WTC11 (cell line): ENCODE data around the gene MCM3AP. TPM values are rescaled to one million over a fixed set of nuclear protein-coding genes. Genes with fewer than 3 reads are reported as not detected.
"Not testable (repeated sequence)": the region's sequence is repeated elsewhere in the genome, so short reads cannot be mapped to it uniquely, and the experiment has no call there.

Experiments used
- ATAC-seq: fragments of 200-7000 bp; cut with Tn5 transposase; 2 replicates; pipeline ENCODE4 v1.10.0; 2021; ENCODE audit warnings: mild to moderate bottlenecking, moderate library complexity
- CTCF ChIA-PET: fragments of 300-600 bp; sonication (Branson Sonifier 250); formaldehyde crosslinking; loops from one replicate; lab custom pipeline; 2021; ENCODE audit warnings: antibody characterized with exemption; lab: Charles Lee
- POLR2A ChIA-PET: fragments of 350-600 bp; sonication (Branson Sonifier 250); formaldehyde crosslinking; loops from one replicate; lab custom pipeline; 2021; ENCODE audit warnings: antibody characterized with exemption; lab: Charles Lee
- DNase-seq: peaks from one replicate; pipeline ENCODE4 v3.0.0; 2021; ENCODE audit warnings: low spot score
- H3K27ac Mint-ChIP-seq: 2 replicates; pipeline ENCODE4 v1.8.0; 2021; ENCODE audit warnings: mixed read lengths
- H3K27me3 Mint-ChIP-seq: 2 replicates; pipeline ENCODE4 v1.8.0; 2021; ENCODE audit warnings: low read depth, mild to moderate bottlenecking, moderate library complexity, mixed read lengths
- H3K36me3 Mint-ChIP-seq: 2 replicates; pipeline ENCODE4 v1.8.0; 2021; ENCODE audit warnings: mixed read lengths
- H3K4me1 Mint-ChIP-seq: 2 replicates; pipeline ENCODE4 v1.8.0; 2022; ENCODE audit warnings: mixed read lengths
- H3K4me3 Mint-ChIP-seq: 2 replicates; pipeline ENCODE4 v1.8.0; 2021; ENCODE audit warnings: mild to moderate bottlenecking, moderate library complexity, mixed read lengths
- H3K9me3 Mint-ChIP-seq: 2 replicates; pipeline ENCODE4 v1.8.0; 2021; ENCODE audit warnings: mixed read lengths
- ARID4B ChIP-seq: sonication (generic); formaldehyde crosslinking; IDR thresholded peaks from 2 replicates; pipeline ENCODE4 v1.8.0; 2023; ENCODE audit warnings: missing genetic modification reagents, mild to moderate bottlenecking, borderline replicate concordance
- ATF3 ChIP-seq: sonication (generic); formaldehyde crosslinking; conservative IDR thresholded peaks from 2 replicates; pipeline ENCODE4 v1.8.1; 2022; ENCODE audit warnings: mild to moderate bottlenecking, missing genetic modification reagents
- CDX4 ChIP-seq: fragments of 250-450 bp; sonication (Bioruptor Pico); IDR thresholded peaks from 2 replicates; pipeline ENCODE4 v1.9.0; 2021; ENCODE audit warnings: moderate library complexity, mild to moderate bottlenecking, inconsistent platforms, borderline replicate concordance
- CREB1 ChIP-seq: sonication (generic); formaldehyde crosslinking; IDR thresholded peaks from 2 replicates; pipeline ENCODE4 v1.8.0; 2023; ENCODE audit warnings: mild to moderate bottlenecking, missing genetic modification reagents
- EMX1 ChIP-seq: fragments of 250-450 bp; sonication (Bioruptor Pico); IDR thresholded peaks from 2 replicates; pipeline ENCODE4 v1.8.0; 2021; ENCODE audit warnings: mild to moderate bottlenecking
- ERG ChIP-seq: fragments of 250-450 bp; sonication (Bioruptor Pico); IDR thresholded peaks from 2 replicates; pipeline ENCODE4 v1.8.0; 2021; ENCODE audit warnings: mild to moderate bottlenecking
- FOXP1 ChIP-seq: sonication (generic); formaldehyde crosslinking; IDR thresholded peaks from 2 replicates; pipeline ENCODE4 v1.8.0; 2022; ENCODE audit warnings: missing genetic modification reagents, mild to moderate bottlenecking, moderate library complexity, borderline replicate concordance
- GTF2I ChIP-seq: fragments of 250-450 bp; sonication (Bioruptor Pico); conservative IDR thresholded peaks from 2 replicates; pipeline ENCODE4 v1.4.0; 2021; ENCODE audit warnings: mild to moderate bottlenecking
- HMGA2 ChIP-seq: fragments of 250-450 bp; sonication (Bioruptor Pico); IDR thresholded peaks from 2 replicates; pipeline ENCODE4 v1.4.0; 2021; ENCODE audit warnings: mild to moderate bottlenecking, moderate library complexity
- MAX ChIP-seq: sonication (generic); formaldehyde crosslinking; IDR thresholded peaks from 2 replicates; pipeline ENCODE4 v1.8.0; 2022; ENCODE audit warnings: mild to moderate bottlenecking, missing genetic modification reagents
- MLX ChIP-seq: sonication (generic); formaldehyde crosslinking; IDR thresholded peaks from 2 replicates; pipeline ENCODE4 v1.8.1; 2023; ENCODE audit warnings: mild to moderate bottlenecking, missing genetic modification reagents, moderate library complexity
- NR1H2 ChIP-seq: sonication (generic); formaldehyde crosslinking; IDR thresholded peaks from 2 replicates; pipeline ENCODE4 v1.9.0; 2021; ENCODE audit warnings: mild to moderate bottlenecking, moderate library complexity, missing genetic modification reagents
- NR2C2 ChIP-seq: sonication (generic); formaldehyde crosslinking; IDR thresholded peaks from 2 replicates; pipeline ENCODE4 v1.8.0; 2022; ENCODE audit warnings: mild to moderate bottlenecking, missing genetic modification reagents
- TCF7 ChIP-seq: sonication (generic); formaldehyde crosslinking; IDR thresholded peaks from 2 replicates; pipeline ENCODE4 v1.8.0; 2022; ENCODE audit warnings: mild to moderate bottlenecking, low read depth, missing genetic modification reagents, moderate library complexity
- TEAD1 ChIP-seq: sonication (generic); formaldehyde crosslinking; IDR thresholded peaks from 2 replicates; pipeline ENCODE4 v1.8.0; 2022; ENCODE audit warnings: mild to moderate bottlenecking, missing genetic modification reagents
- USF1 ChIP-seq: sonication (generic); formaldehyde crosslinking; IDR thresholded peaks from 2 replicates; pipeline ENCODE4 v1.8.0; 2022; ENCODE audit warnings: mild to moderate bottlenecking, missing genetic modification reagents
- ZNF263 ChIP-seq: sonication (generic); formaldehyde crosslinking; IDR thresholded peaks from 2 replicates; pipeline ENCODE4 v1.8.1; 2022; ENCODE audit warnings: low read depth, mild to moderate bottlenecking, moderate library complexity, missing genetic modification reagents
- ZNF281 ChIP-seq: sonication (generic); formaldehyde crosslinking; IDR thresholded peaks from 2 replicates; pipeline ENCODE4 v1.8.0; 2023; ENCODE audit warnings: mild to moderate bottlenecking, missing genetic modification reagents
- total RNA-seq: library from RNA; stranded (reverse); gene quantifications from 3 replicates; pipeline ENCODE4 v1.2.3, GENCODE V29; 2021

Gene MCM3AP
- total RNA-seq, 1 experiment from 2014 or later = 167 TPM

- no peak for DNase-seq
- peaks cover 2% of the 10 kb centered on the region; the same call in 1 of the 2 replicates for H3K4me1 Mint-ChIP-seq
- no peaks in the 10 kb centered on the region for H3K27me3 Mint-ChIP-seq
- H3K27ac Mint-ChIP-seq = no peak overlapping the region
- TF ChIP-seq NR1H2 (no peak), CDX4 (no peak), GTF2I (no peak), USF1 (no peak), NR2C2 (CRISPR knock-in tag) (no peak), ARID4B (CRISPR knock-in tag) (no peak), TCF7 (no peak), CREB1 (CRISPR knock-in tag) (no peak)
- H3K4me3 Mint-ChIP-seq = no peak overlapping the region
- peaks cover 81% of the 10 kb centered on the region for H3K36me3 Mint-ChIP-seq
- CTCF ChIA-PET = interaction anchor here (0.9 kb wide), 1 partner anchor 28 kb away, joined by 3 read pairs; no protein-coding TSS in a partner anchor
- POLR2A ChIA-PET = no interaction called here
- ATAC-seq = no peak
- no peaks in the 10 kb centered on the region for H3K9me3 Mint-ChIP-seq
Observed at GRCh38 chr21:46243960-46244361, 41.5 kb downstream of the MCM3AP start.

GRCh38 chr21:46243325-46243724 lies 42.1 kb downstream of the MCM3AP start:
- no peak for TF ChIP-seq MLX (CRISPR knock-in tag)
- no peak for TF ChIP-seq MAX (CRISPR knock-in tag)
- TF ChIP-seq ZNF263 (CRISPR knock-in tag) = no peak
- no peak for TF ChIP-seq TEAD1 (CRISPR knock-in tag)
- no peak for TF ChIP-seq CREB1 (CRISPR knock-in tag)
- TF ChIP-seq ATF3 (CRISPR knock-in tag) = no peak
- no peak for TF ChIP-seq USF1
- no peak for TF ChIP-seq ZNF281 (CRISPR knock-in tag)
- no peak for TF ChIP-seq HMGA2 (CRISPR knock-in tag)
- TF ChIP-seq EMX1 = no peak
- no peak for TF ChIP-seq ERG (CRISPR knock-in tag)
- no peak for TF ChIP-seq FOXP1 (CRISPR knock-in tag)
- TF ChIP-seq CDX4 = no peak
- H3K36me3 Mint-ChIP-seq = peaks cover 81% of the 10 kb centered on the region
- CTCF ChIA-PET = no interaction called here

GRCh38 chr21:46241577-46241976 lies 43.8 kb downstream of the MCM3AP start:
- CTCF ChIA-PET, POLR2A ChIA-PET, DNase-seq, H3K4me3 Mint-ChIP-seq, H3K4me1 Mint-ChIP-seq, H3K9me3 Mint-ChIP-seq, ATAC-seq, H3K27me3 Mint-ChIP-seq: not testable (repeated sequence)
- Mint-ChIP-seq H3K27ac (peak overlapping the region; percentile 46), H3K36me3 (peaks cover 79% of the 10 kb centered on the region)

More at GRCh38 chr21:46243325-46243724, 42.1 kb downstream of the MCM3AP start:
- H3K27me3 Mint-ChIP-seq = no peaks in the 10 kb centered on the region
- no peak for DNase-seq
- H3K4me1 Mint-ChIP-seq = peaks cover 2% of the 10 kb centered on the region; the same call in 1 of the 2 replicates
- POLR2A ChIA-PET = no interaction called here
- H3K9me3 Mint-ChIP-seq = no peaks in the 10 kb centered on the region
- no peak for ATAC-seq
- H3K4me3 Mint-ChIP-seq = no peak overlapping the region
- H3K27ac Mint-ChIP-seq = peak overlapping the region; percentile 64; the same call in 1 of the 2 replicates
